HG03064 (cell line): ENCODE results near the gene CYP3A4.
A peak's percentile ranks its signal among the peaks of the same experiment; 100 is the strongest.
"Not testable (repeated sequence)": the region's sequence is repeated elsewhere in the genome, so short reads cannot be mapped to it uniquely, and the experiment has no call there.

ENCODE experiments used
- ATAC-seq: cut with Tn5 transposase; IDR thresholded peaks from one replicate; pipeline ENCODE4 v1.9.1; 2021; ENCODE audit warnings: low read depth; ENCODE audit not compliant: unreplicated experiment

CYP3A4 gene

DNA sequence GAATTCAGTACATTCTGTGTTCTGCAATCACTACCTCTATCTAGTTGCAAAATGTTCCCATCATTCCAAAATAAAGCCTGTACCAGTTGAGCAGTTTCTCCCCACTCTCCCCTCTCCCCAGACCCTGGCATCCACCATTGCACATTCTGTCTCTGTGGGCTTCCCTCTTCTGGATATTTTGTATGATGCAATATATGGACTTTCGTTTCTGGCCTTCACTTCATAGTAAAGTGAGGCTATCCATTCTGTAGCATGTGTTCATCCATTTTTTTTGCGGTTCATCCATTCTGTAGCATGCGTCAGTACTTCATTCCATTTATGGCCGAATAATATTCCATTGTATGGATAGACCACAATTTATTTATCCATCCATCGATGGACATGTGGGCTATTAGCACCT lies 9.5 kb upstream of the CYP3A4 start:
- no peak for ATAC-seq

DNA sequence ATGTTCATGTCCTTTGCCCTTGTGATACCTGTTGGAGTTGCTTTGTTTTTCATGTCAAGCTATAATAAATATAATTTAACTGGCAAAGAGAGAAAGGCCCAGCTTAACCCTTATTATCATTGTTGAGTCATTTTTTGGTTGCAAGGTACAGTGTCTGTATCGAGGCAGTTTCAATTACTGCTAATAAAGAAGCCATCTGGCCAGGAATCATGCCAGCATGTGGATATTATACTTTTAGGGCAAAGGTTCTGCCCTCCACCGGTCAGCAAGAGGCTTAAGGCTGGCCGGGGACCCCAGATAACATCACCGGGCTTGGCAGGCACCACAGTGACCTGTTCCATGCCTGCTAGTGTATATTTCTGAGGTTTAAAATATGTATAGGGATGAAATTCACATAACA lies 9.0 kb upstream of the CYP3A4 start:
- ATAC-seq = no peak

GRCh38 chr7:99791667-99792369 lies 7.8 kb upstream of the CYP3A4 start:
- ATAC-seq = no peak

GRCh38 chr7:99791021-99791420 lies 7.0 kb upstream of the CYP3A4 start:
- ATAC-seq = no peak

GRCh38 chr7:99790407-99790806 lies 6.4 kb upstream of the CYP3A4 start:
- no peak for ATAC-seq

DNA sequence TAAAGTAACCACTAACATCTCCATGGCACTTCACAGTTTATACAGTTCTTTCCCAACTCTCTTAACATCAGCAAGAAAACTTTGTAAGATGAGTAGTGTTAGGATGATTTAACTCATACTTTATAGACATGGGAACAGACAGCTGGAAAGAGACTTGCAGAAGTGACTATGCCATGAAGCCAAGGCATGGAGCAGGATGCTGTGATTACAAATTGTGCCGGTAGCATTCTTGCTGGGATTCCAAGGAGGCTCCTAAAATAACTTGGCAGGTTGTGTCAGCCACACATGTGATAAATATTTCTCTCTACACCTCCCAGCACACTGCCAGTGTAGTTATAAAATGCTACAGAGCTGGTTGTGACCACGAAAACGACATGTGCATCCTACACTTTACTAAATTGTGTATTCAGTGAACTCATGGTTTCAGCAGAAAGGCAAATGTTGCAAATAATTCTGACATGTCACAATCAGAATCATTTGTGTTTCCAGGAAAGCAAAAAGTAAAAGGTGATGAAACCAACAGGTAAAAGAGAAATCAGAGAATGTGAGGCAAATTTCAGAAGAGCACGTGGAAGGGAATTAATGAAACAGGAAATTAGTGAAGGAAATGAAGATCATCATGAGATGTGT lies 5.6 kb upstream of the CYP3A4 start:
- no peak for ATAC-seq

GRCh38 chr7:99788554-99788953 lies 4.6 kb upstream of the CYP3A4 start:
- ATAC-seq = no peak

- no peak for ATAC-seq
These were observed 2.8 kb upstream of the CYP3A4 start for GRCh38 chr7:99786726-99787335.

- not testable (repeated sequence) for ATAC-seq
These were observed 1.7 kb upstream of the CYP3A4 start for GRCh38 chr7:99785654-99786053.

DNA sequence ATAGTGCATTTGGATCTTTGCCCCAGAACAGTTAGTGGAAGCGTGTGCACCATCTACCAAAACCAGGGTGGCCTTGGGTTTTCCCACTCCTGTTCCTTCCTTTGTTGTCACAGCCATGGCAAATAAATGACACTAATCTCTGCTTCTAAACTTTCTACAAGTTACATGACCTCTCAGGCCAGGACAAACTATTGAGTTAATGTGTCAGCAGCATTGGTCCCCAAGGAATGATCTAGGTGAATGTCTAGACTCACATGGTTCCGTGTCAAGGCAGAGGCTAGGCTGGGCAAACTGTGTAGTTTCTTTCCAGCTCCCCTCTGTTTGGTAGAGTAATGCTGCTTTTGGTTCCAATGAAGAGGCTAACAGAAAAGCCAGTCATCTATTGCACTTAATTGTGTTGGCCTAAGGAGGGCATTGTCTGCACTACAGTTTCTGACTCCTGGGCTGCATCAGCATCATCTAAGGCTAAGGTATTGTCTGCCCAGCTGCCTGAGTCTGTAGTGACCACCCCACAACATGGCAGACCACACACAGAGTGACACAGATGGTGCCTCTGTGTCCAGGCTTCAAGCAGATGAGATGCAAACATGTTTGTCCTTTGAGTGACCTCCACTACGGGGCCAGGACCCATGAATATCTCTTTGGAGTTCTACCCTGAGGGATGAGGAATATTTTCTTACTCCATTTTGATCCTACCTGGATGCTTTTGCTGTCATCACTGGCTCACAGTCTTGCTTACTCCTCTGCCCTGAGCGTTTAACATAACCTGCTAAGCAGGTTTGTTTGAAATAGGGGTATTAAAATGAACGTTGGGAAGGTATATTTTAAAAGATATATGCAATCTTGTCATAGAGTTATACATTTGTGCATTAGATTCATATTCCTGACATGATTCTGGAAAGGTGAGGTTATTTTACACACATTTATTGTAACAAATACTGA lies 1.7 kb downstream of the CYP3A4 start:
- ATAC-seq = no peak

GRCh38 chr7:99780588-99780987 lies 3.4 kb downstream of the CYP3A4 start:
- no peak for ATAC-seq

GRCh38 chr7:99779949-99780348 lies 4.0 kb downstream of the CYP3A4 start:
- no peak for ATAC-seq

DNA sequence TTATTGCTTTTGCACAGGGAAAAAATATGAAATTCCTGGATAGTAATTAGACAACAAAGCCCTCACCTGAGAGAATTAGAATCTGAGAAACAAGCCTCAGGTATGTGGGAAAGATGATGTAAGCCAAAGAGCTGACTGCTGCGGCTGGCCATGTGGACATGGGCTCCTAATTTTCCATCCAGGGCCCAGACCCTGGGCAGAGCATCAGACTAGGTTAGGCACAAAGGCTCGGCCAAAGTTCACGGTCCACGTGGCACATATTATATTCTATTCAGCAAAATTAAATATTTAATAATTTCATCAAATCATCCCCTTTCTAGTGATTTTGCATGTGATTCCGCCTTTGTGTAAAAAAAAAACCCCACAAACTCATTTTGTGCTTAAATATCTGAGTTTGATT lies 5.1 kb downstream of the CYP3A4 start:
- no peak for ATAC-seq

GRCh38 chr7:99773395-99773794 lies 10.6 kb downstream of the CYP3A4 start:
- not testable (repeated sequence) for ATAC-seq

DNA sequence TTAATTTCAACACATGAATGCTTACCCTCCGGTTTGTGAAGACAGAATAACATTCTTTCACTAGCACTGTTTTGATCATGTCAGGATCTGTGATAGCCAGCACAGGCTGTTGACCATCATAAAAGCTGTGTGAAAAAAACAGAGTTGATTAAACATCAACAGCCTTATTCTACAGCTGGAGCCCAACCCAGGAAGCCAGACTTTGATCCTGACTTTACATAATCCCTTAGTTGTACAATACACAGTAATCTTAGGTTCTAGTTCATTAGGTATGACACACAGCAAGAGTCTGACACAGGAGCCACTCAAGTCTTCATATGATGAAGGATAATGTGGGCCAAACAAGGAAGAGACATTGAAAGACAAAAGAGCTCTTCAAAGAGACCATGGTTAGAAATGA lies 11.4 kb downstream of the CYP3A4 start:
- ATAC-seq = no peak

DNA sequence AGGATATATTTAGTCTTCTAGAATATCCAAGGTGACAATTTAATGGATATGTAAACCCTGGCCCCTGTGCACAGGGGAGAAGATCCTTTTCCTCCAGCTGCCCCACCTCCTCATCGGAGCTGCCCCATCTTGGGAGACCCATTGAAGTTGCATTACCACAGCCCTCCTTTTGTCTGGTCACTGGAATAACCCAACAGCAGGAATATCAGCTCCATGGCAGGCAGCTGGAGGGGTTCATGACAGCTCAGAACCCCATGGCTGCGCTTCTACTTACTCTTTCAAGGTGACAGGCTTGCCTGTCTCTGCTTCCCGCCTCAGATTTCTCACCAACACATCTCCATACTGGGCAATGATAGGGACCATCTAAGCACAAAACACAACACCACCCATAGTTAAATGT lies 14.5 kb downstream of the CYP3A4 start:
- not testable (repeated sequence) for ATAC-seq

GRCh38 chr7:99768471-99768870 lies 15.5 kb downstream of the CYP3A4 start:
- no peak for ATAC-seq

- peak; percentile 84 for ATAC-seq
These were observed 16.3 kb downstream of the CYP3A4 start for GRCh38 chr7:99767662-99768061.

- ATAC-seq = no peak
These were observed 17.4 kb downstream of the CYP3A4 start for GRCh38 chr7:99766484-99767099.

DNA sequence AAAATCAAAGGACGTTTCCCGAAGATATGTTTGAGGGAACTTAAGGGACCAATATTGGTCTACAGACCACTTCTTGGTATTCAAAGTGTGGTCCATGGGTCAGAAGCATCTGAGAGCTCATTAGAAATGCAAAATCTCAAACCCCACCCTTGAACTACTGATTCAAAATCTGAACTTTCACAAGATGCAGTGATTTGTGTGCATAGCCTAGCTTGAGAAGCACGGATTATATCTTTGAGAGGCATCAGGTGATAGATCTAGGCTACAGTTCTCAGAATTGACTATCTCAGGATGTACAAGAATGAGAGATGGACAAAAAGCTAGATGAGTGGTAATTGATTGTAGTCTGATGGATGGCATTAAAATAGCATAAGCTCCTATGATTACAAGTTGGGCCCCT lies 19.5 kb downstream of the CYP3A4 start:
- ATAC-seq = no peak
